Uterus (tissue), 2 donors: Measurements from ENCODE around the gene CCR5.

Experiments used
- CTCF ChIP-seq, 4 experiments: fragments of 200-600 bp in 2 of 4; fragments of 450-650 bp in 2 of 4; sonication (generic) in 2 of 4; IDR thresholded peaks; one replicate each; pipeline ENCODE4 v1.5.1; 2016 to 2019; ENCODE audit warnings: antibody characterized with exemption in 4 of 4, mild to moderate bottlenecking in 2 of 4, moderate library complexity in 1 of 4
- POLR2A ChIP-seq, 2 donors: fragments of 450-650 bp; IDR thresholded peaks; one replicate each; pipeline ENCODE4 v1.6.1; 2016; ENCODE audit warnings: antibody characterized with exemption in 2 of 2, mild to moderate bottlenecking in 1 of 2, moderate library complexity in 1 of 2

GRCh38 chr3:46401579-46401978 is 30.8 kb downstream of the CCR5 start:
- no peak for TF ChIP-seq CTCF (IDR thresholded peaks at IDR 0.05)
- TF ChIP-seq POLR2A (IDR thresholded peaks at IDR 0.05), result no peak
